22Rv1 (cell line): ENCODE measurements around the gene LCMT1.

ENCODE experiments used
- ZFX ChIP-seq: fragments of 450-650 bp; IDR thresholded peaks from 2 replicates; pipeline ENCODE4 v1.6.1; 2017; ENCODE audit warnings: antibody characterized with exemption, borderline replicate concordance
- TF ChIP-seq, protein P1 (sequence below): fragments of 450-650 bp; IDR thresholded peaks from 2 replicates; pipeline ENCODE4 v1.5.1; 2017; ENCODE audit warnings: mild to moderate bottlenecking

GRCh38 chr16:25111403-25112166, at the start of gene LCMT1:
- TF ChIP-seq, protein P1, sequence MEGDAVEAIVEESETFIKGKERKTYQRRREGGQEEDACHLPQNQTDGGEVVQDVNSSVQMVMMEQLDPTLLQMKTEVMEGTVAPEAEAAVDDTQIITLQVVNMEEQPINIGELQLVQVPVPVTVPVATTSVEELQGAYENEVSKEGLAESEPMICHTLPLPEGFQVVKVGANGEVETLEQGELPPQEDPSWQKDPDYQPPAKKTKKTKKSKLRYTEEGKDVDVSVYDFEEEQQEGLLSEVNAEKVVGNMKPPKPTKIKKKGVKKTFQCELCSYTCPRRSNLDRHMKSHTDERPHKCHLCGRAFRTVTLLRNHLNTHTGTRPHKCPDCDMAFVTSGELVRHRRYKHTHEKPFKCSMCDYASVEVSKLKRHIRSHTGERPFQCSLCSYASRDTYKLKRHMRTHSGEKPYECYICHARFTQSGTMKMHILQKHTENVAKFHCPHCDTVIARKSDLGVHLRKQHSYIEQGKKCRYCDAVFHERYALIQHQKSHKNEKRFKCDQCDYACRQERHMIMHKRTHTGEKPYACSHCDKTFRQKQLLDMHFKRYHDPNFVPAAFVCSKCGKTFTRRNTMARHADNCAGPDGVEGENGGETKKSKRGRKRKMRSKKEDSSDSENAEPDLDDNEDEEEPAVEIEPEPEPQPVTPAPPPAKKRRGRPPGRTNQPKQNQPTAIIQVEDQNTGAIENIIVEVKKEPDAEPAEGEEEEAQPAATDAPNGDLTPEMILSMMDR: no peak
- no peak for TF ChIP-seq ZFX
